Measurements from ENCODE around the gene ACTC1. TPM values are rescaled to one million over a fixed set of nuclear protein-coding genes. Genes with fewer than 3 reads are reported as not detected.

The ACTC1 gene
- polyA plus RNA-seq, 1 donor from 2014 or later: not detected

DNA sequence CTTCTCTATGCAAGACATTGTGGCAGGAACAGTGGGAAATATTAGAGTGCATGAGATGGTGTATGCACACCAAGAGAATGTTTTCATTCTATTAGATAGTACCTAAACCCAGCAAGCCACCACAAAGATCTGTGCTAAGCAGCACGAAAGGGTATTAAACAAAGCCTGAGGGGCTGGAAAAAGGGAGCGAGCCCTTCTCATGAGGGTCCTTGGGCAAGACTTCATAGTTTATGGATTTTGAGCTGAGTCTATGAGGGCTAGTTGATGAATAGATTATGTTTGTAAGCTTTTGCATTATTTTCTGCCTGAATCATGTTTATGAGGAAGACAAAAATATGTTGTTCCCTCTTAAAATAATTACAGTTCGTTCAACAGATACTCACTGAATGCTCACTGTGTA is 9.4 kb upstream of the ACTC1 start:
- Histone ChIP-seq H3K4me2 (ENCODE audit: low read length) (no peak overlapping the region), H3K9ac (ENCODE audit: low read length) (no peak overlapping the region), H3K9me2 (ENCODE audit: insufficient read depth, low read length) (no peaks in the 10 kb centered on the region), H3K36me3 (ENCODE audit: insufficient read depth, low read length) (no peaks in the 10 kb centered on the region), H4K20me1 (ENCODE audit: insufficient read depth) (no peaks in the 10 kb centered on the region), H3K4me3 (ENCODE audit: low read length) (no peak overlapping the region), H3K79me2 (replicated peaks; ENCODE audit: insufficient read depth, low read length) (no peaks in the 10 kb centered on the region), H3F3A (ENCODE audit: insufficient read depth, low read length, poor library complexity, severe bottlenecking) (no peaks in the 10 kb centered on the region), H3K9me3 (ENCODE audit: low read length) (no peaks in the 10 kb centered on the region), H2AFZ (ENCODE audit: low read depth, low read length) (no peak overlapping the region), H3K27me3 (ENCODE audit: insufficient read depth, low read depth, low read length) (no peaks in the 10 kb centered on the region), H3K27ac (ENCODE audit: low read length) (no peak overlapping the region)
- TF ChIP-seq EP300 (conservative IDR thresholded peaks at IDR 0.05; ENCODE audit: poor library complexity, severe bottlenecking) (no peak), POLR2AphosphoS5 (IDR thresholded peaks at IDR 0.05) (no peak), EZH2 (IDR thresholded peaks at IDR 0.05; ENCODE audit: borderline replicate concordance, insufficient read depth, low read length, poor library complexity, severe bottlenecking) (no peak)

DNA sequence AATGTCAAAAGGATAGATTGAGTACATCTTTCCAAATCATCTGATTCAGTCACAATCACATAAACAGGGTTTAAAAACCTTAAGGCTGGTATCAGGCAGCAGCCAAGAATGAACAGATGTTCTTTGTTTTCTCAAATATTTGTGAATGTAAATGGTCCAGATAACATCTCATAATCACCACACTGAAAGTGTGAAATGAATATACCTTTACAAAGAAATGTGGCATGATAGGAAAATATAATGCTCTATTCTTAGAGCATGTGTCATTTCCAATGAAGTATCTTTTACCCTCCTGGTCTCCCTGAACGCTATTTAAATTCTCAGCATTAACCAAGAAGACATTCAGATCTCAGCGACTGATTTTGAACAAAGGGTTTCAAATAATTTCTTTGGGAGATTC is 8.8 kb upstream of the ACTC1 start:
- H3K27me3 ChIP-seq (ENCODE audit: insufficient read depth, low read depth, low read length): no peaks in the 10 kb centered on the region
- TF ChIP-seq RAD21 (conservative IDR thresholded peaks at IDR 0.05): no peak
- TF ChIP-seq POLR2AphosphoS5 (IDR thresholded peaks at IDR 0.05): no peak
- TF ChIP-seq REST (IDR thresholded peaks at IDR 0.05; ENCODE audit: borderline replicate concordance): no peak
- TF ChIP-seq SMC3 (conservative IDR thresholded peaks at IDR 0.05; ENCODE audit: poor library complexity): no peak
- no peak for TF ChIP-seq EP300 (conservative IDR thresholded peaks at IDR 0.05; ENCODE audit: poor library complexity, severe bottlenecking)
- no peak for TF ChIP-seq MXI1 (conservative IDR thresholded peaks at IDR 0.05; ENCODE audit: poor library complexity, severe bottlenecking)
- no peak for TF ChIP-seq EZH2 (IDR thresholded peaks at IDR 0.05; ENCODE audit: borderline replicate concordance, insufficient read depth, low read length, poor library complexity, severe bottlenecking)
- TF ChIP-seq, protein P1, sequence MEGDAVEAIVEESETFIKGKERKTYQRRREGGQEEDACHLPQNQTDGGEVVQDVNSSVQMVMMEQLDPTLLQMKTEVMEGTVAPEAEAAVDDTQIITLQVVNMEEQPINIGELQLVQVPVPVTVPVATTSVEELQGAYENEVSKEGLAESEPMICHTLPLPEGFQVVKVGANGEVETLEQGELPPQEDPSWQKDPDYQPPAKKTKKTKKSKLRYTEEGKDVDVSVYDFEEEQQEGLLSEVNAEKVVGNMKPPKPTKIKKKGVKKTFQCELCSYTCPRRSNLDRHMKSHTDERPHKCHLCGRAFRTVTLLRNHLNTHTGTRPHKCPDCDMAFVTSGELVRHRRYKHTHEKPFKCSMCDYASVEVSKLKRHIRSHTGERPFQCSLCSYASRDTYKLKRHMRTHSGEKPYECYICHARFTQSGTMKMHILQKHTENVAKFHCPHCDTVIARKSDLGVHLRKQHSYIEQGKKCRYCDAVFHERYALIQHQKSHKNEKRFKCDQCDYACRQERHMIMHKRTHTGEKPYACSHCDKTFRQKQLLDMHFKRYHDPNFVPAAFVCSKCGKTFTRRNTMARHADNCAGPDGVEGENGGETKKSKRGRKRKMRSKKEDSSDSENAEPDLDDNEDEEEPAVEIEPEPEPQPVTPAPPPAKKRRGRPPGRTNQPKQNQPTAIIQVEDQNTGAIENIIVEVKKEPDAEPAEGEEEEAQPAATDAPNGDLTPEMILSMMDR (IDR thresholded peaks at IDR 0.05; ENCODE audit: poor library complexity, severe bottlenecking): no peak
- no peak for TF ChIP-seq TAF1 (IDR thresholded peaks at IDR 0.05; ENCODE audit: low read depth)
- H3K4me3 ChIP-seq (ENCODE audit: low read length): no peak overlapping the region
- no peaks in the 10 kb centered on the region for H3K9me2 ChIP-seq (ENCODE audit: insufficient read depth, low read length)
- no peaks in the 10 kb centered on the region for H3K36me3 ChIP-seq (ENCODE audit: insufficient read depth, low read length)
- no peak overlapping the region for H3K27ac ChIP-seq (ENCODE audit: low read length)
- H3F3A ChIP-seq (ENCODE audit: insufficient read depth, low read length, poor library complexity, severe bottlenecking): no peaks in the 10 kb centered on the region
- no peak overlapping the region for H2AFZ ChIP-seq (ENCODE audit: low read depth, low read length)
- no peaks in the 10 kb centered on the region for H3K9me3 ChIP-seq (ENCODE audit: low read length)
- no peaks in the 10 kb centered on the region for H4K20me1 ChIP-seq (ENCODE audit: insufficient read depth)
- H3K4me2 ChIP-seq (ENCODE audit: low read length): no peak overlapping the region
- no peak overlapping the region for H3K9ac ChIP-seq (ENCODE audit: low read length)
- H3K79me2 ChIP-seq (replicated peaks; ENCODE audit: insufficient read depth, low read length): no peaks in the 10 kb centered on the region
